Caco-2 (cell line): ENCODE measurements around the gene TCHP. TPM values are rescaled to one million over a fixed set of nuclear protein-coding genes. Genes with fewer than 3 reads are reported as not detected.

Experiments used
- BruUV-seq: library from RNA; stranded (reverse); fragments of 400-500 nt; replicated peaks from 2 replicates; lab custom pipeline; 2021; lab: Mats Ljungman, UMichigan
- CTCF ChIA-PET: fragments of 300-600 bp; sonication (Branson Sonifier 250); formaldehyde crosslinking; loops from one replicate; lab custom pipeline; 2022; ENCODE audit warnings: antibody characterized with exemption; lab: Charles Lee
- POLR2A ChIA-PET: fragments of 300-600 bp; sonication (Branson Sonifier 250); formaldehyde crosslinking; loops from one replicate; lab custom pipeline; 2022; ENCODE audit warnings: antibody characterized with exemption; lab: Charles Lee
- DNase-seq, 2 experiments: peaks; one replicate each; pipeline versions ENCODE4 v3.0.0 to v3.0.0-alpha.2; 2020 to 2022
- H3K27me3 ChIP-seq: replicated peaks from 2 replicates; pipeline ENCODE4 v1.6.0; 2011; ENCODE audit warnings: low read length; ENCODE audit not compliant: control insufficient read depth, insufficient read depth
- H3K36me3 ChIP-seq: 2 replicates; pipeline ENCODE4 v1.5.1; 2011; ENCODE audit warnings: low read length; ENCODE audit not compliant: control insufficient read depth, insufficient read depth
- H3K4me1 ChIP-seq: fragments of 250-450 bp; sonication (Bioruptor Pico); 2 replicates; pipeline ENCODE4 v1.5.1; 2020; ENCODE audit warnings: mild to moderate bottlenecking
- H3K4me3 ChIP-seq: 2 replicates; pipeline ENCODE4 v1.5.1; 2011; ENCODE audit warnings: low read depth, mild to moderate bottlenecking, control low read depth, low read length
- H3K9me3 ChIP-seq: fragments of 250-450 bp; sonication (Bioruptor Pico); 2 replicates; pipeline ENCODE4 v1.5.1; 2020; ENCODE audit warnings: mild to moderate bottlenecking, moderate library complexity
- H3K27ac Mint-ChIP-seq: one replicate; pipeline ENCODE4 v1.8.0; 2022; ENCODE audit warnings: mixed read lengths; ENCODE audit not compliant: unreplicated experiment
- H3K27me3 Mint-ChIP-seq: one replicate; pipeline ENCODE4 v1.8.0; 2022; ENCODE audit warnings: mixed read lengths; ENCODE audit not compliant: insufficient read depth, unreplicated experiment
- H3K36me3 Mint-ChIP-seq: one replicate; pipeline ENCODE4 v1.8.0; 2022; ENCODE audit warnings: mild to moderate bottlenecking, mixed read lengths; ENCODE audit not compliant: insufficient read depth, unreplicated experiment
- H3K4me1 Mint-ChIP-seq: one replicate; pipeline ENCODE4 v1.8.0; 2022; ENCODE audit warnings: low read depth, mixed read lengths; ENCODE audit not compliant: unreplicated experiment
- H3K4me3 Mint-ChIP-seq: one replicate; pipeline ENCODE4 v1.8.0; 2022; ENCODE audit warnings: mild to moderate bottlenecking, moderate library complexity, mixed read lengths; ENCODE audit not compliant: unreplicated experiment
- H3K9me3 Mint-ChIP-seq: one replicate; pipeline ENCODE4 v1.8.0; 2022; ENCODE audit warnings: mixed read lengths; ENCODE audit not compliant: unreplicated experiment
- intact Hi-C: fragments of 100-400 bp; cut with micrococcal nuclease; formaldehyde crosslinking; loops from one replicate; pipeline ENCODE4 v1.10.0; 2022; ENCODE audit not compliant: unreplicated experiment
- total RNA-seq: library from RNA; stranded (reverse); gene quantifications from 2 replicates; pipeline ENCODE4 v1.2.3, GENCODE V29; 2022
- TF ChIP-seq, protein P1 (sequence below), 2 experiments: fragments of 200-600 bp in 1 of 2; IDR thresholded peaks; 1 replicate in 1 of 2; 2 replicates in 1 of 2; pipeline versions ENCODE4 v1.5.1 to v1.8.0; 2011 to 2022; ENCODE audit warnings: antibody characterized with exemption in 1 of 2, control low read depth in 1 of 2, inconsistent platforms in 1 of 2, low read depth in 1 of 2, low read length in 1 of 2, mild to moderate bottlenecking in 1 of 2, moderate library complexity in 1 of 2; ENCODE audit not compliant: insufficient read depth in 1 of 2, severe bottlenecking in 1 of 2, unreplicated experiment in 1 of 2

The TCHP gene
- total RNA-seq, 1 experiment from 2014 or later = 17.7 TPM

DNA sequence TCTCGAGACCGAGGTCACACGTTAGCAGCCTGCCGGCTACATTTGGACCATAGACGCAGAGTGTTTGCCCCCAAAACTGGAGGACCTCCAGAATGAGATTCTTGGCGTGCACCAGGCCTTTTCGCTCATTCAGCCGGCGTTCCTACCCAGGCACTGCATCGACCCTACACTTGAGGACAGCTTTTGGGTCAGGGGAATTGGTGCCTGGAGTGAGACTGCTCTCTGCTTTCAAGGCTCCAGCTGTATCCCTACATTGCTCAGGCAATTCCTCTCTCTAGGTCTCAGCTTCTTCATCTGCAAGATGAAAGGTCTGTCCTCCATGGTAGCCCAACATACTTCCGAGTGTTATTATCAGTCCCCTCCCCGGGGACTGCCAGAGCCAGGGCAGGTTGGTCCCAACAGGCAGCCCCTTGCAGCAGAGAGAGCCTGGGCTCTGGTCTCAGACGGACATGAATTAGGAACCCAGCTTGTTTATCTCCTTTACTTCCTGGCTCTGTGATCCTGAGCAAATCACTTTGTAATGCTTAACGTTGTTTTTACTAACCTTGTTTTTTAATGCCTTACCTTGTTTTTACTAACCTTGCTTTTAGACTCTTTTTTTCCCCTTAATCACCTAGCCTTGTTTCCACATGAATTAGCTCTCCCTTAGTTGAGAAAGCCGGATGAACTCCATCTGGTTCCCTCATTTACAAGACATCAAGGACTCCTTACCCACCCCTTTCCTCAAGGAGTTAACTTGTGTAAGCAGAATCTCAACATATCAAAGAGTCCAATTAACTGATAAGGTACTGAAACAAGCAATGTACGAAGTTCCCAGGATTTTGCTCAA, 892 bp downstream of the TCHP start:
- Mint-ChIP-seq H3K9me3 (no peaks in the 10 kb centered on the region), H3K4me1 (peaks cover 18% of the 10 kb centered on the region), H3K27ac (peak overlapping the region; percentile 99), H3K27me3 (no peaks in the 10 kb centered on the region), H3K4me3 (peak overlapping the region; percentile 99), H3K36me3 (peaks cover 26% of the 10 kb centered on the region)
- ChIA-PET CTCF (interaction anchor here (0.6 to 1.3 kb wide), 3 partner anchors 19 to 223 kb away, joined by 3 to 5 read pairs (median 3); partner anchors contain the start of gene IFT81), POLR2A (interaction anchor here (0.6 to 0.7 kb wide), 3 partner anchors 13 to 181 kb away, joined by 3 to 5 read pairs (median 3); no protein-coding TSS in a partner anchor)
- Histone ChIP-seq H3K9me3 (no peaks in the 10 kb centered on the region), H3K36me3 (no peaks in the 10 kb centered on the region; the same call in 1 of the 2 replicates), H3K27me3 (no peaks in the 10 kb centered on the region), H3K4me3 (peak overlapping the region; percentile 65), H3K4me1 (peaks cover 4% of the 10 kb centered on the region; the same call in 1 of the 2 replicates)
- no peak for DNase-seq
- no TSS peak for BruUV-seq
- intact Hi-C loops = no loop called here
- TF ChIP-seq, protein P1, sequence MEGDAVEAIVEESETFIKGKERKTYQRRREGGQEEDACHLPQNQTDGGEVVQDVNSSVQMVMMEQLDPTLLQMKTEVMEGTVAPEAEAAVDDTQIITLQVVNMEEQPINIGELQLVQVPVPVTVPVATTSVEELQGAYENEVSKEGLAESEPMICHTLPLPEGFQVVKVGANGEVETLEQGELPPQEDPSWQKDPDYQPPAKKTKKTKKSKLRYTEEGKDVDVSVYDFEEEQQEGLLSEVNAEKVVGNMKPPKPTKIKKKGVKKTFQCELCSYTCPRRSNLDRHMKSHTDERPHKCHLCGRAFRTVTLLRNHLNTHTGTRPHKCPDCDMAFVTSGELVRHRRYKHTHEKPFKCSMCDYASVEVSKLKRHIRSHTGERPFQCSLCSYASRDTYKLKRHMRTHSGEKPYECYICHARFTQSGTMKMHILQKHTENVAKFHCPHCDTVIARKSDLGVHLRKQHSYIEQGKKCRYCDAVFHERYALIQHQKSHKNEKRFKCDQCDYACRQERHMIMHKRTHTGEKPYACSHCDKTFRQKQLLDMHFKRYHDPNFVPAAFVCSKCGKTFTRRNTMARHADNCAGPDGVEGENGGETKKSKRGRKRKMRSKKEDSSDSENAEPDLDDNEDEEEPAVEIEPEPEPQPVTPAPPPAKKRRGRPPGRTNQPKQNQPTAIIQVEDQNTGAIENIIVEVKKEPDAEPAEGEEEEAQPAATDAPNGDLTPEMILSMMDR (IDR thresholded peaks at IDR 0.05; ENCODE audit: insufficient read depth in 1 of 2, low read depth in 1 of 2, low read length in 1 of 2, severe bottlenecking in 1 of 2, unreplicated experiment in 1 of 2) = no peak

DNA sequence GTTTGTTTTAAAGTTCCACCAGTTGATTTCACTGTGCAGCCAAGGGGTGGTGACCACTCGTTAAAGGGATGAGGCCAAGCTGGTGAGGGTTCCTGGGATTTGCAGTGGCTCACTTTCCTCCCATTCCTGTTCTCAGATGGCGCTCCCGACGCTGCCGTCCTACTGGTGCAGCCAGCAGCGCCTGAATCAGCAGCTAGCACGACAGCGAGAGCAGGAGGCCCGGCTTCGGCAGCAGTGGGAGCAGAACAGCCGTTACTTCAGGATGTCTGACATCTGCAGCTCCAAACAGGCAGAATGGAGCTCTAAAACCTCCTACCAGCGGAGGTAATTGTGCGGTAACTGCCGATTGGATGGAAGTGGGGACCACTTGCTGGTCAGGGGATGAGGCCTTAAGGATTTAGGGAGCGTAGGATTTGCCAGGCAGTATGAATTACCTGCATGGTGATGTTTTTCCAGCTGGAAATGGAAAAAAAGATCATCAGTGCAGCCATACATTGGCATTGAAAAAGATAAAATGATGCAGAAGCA, 2.9 kb downstream of the TCHP start:
- H3K9me3 ChIP-seq = no peaks in the 10 kb centered on the region
- H3K27me3 Mint-ChIP-seq = no peaks in the 10 kb centered on the region
- CTCF ChIA-PET = no interaction called here
- no peak overlapping the region for H3K27ac Mint-ChIP-seq
- TF ChIP-seq, protein P1 (IDR thresholded peaks at IDR 0.05; ENCODE audit: insufficient read depth in 1 of 2, low read depth in 1 of 2, low read length in 1 of 2, severe bottlenecking in 1 of 2, unreplicated experiment in 1 of 2) = no peak
- no peak overlapping the region for H3K4me3 ChIP-seq
- BruUV-seq = no TSS peak
- peaks cover 43% of the 10 kb centered on the region for H3K36me3 Mint-ChIP-seq
- no peak overlapping the region for H3K4me3 Mint-ChIP-seq
- H3K9me3 Mint-ChIP-seq = no peaks in the 10 kb centered on the region
- H3K4me1 ChIP-seq = peaks cover 4% of the 10 kb centered on the region; the same call in 1 of the 2 replicates
- H3K4me1 Mint-ChIP-seq = peaks cover 18% of the 10 kb centered on the region
- POLR2A ChIA-PET = interaction anchor here (0.5 kb wide), 1 partner anchor 1342 kb away, joined by 3 read pairs; the partner anchor contains the start of gene SART3
- DNase-seq = no peak
- H3K27me3 ChIP-seq = no peaks in the 10 kb centered on the region
- intact Hi-C loops = no loop called here
- no peaks in the 10 kb centered on the region; the same call in 1 of the 2 replicates for H3K36me3 ChIP-seq

DNA sequence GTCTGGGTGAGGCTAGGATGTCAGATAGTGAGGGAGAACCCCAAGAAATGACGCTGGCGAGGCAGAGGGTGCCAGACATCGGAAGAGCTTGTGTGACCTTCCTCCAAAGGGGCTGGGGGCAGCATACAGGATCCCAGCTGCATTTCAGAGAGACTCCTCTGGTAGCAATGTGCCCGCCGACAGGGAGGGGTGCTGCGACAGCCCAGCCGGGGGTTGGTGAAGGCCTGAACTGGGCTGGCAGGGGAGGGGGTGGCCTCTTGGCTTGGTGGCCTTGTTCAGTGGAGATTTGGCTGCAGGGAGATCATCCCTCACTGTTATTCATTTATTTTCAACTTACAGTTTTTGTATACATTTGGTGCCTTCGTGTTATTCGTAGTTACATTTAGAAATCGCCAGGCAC, 5.2 kb downstream of the TCHP start:
- intact Hi-C loops = no loop called here
- Histone ChIP-seq H3K36me3 (no peaks in the 10 kb centered on the region; the same call in 1 of the 2 replicates), H3K27me3 (no peaks in the 10 kb centered on the region), H3K9me3 (no peaks in the 10 kb centered on the region), H3K4me3 (no peak overlapping the region), H3K4me1 (peaks cover 4% of the 10 kb centered on the region; the same call in 1 of the 2 replicates)
- Mint-ChIP-seq H3K36me3 (peaks cover 38% of the 10 kb centered on the region), H3K27ac (no peak overlapping the region), H3K27me3 (no peaks in the 10 kb centered on the region), H3K9me3 (no peaks in the 10 kb centered on the region), H3K4me3 (no peak overlapping the region), H3K4me1 (peaks cover 11% of the 10 kb centered on the region)
- BruUV-seq = no TSS peak
- TF ChIP-seq, protein P1 (IDR thresholded peaks at IDR 0.05; ENCODE audit: insufficient read depth in 1 of 2, low read depth in 1 of 2, low read length in 1 of 2, severe bottlenecking in 1 of 2, unreplicated experiment in 1 of 2) = no peak
- POLR2A ChIA-PET = interaction anchor here (0.6 kb wide), 1 partner anchor 15 kb away, joined by 3 read pairs; no protein-coding TSS in a partner anchor
- CTCF ChIA-PET = no interaction called here
- DNase-seq = no peak
